Jurkat, Clone E6-1 (cell line): ENCODE data around the gene IQGAP2.
"Not testable (repeated sequence)": the region's sequence is repeated elsewhere in the genome, so short reads cannot be mapped to it uniquely, and the experiment has no call there.

Experiments
- DNase-seq: peaks from one replicate; pipeline ENCODE4 v3.0.0-alpha.2; 2011; ENCODE audit warnings: low read depth, low spot score
- H3K4me3 ChIP-seq: 2 replicates; pipeline ENCODE4 v1.5.1; 2011; ENCODE audit warnings: mild to moderate bottlenecking, low read length, control low read depth, moderate library complexity

Gene IQGAP2

DNA sequence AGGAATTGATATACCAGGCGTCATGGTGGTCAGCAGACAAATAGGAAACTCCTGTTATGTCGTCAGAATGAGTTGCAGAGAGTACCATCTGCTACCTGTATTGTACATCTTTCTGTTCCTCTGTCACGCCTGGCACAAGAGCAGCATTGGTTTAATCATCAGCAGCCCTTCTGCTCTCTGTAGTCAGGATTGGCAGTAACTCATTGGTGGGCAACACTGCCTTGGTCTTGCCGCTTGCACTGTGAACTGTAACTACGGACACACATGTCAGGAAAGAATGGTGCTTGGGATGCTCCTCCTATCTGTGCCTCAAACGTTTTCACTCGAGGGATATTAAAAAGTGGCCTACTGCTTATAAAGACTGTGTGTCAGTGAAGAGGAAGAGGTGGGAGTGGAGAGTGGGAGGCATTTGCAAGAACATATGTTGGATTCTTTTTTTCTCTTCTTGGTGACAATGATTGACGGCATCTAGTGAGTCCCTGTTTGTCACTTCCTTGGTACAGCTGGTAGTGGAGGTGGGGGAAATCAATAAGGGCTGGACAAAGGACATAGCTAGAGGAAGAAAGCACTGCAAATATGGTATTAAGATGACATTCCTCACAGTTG, 143.5 kb downstream of the IQGAP2 start:
- no peak for DNase-seq
- H3K4me3 ChIP-seq, result no peak overlapping the region

- DNase-seq, result peak; percentile 92
- H3K4me3 ChIP-seq, result peak overlapping the region; percentile 9
Observed at GRCh38 chr5:76547242-76547890, 144.3 kb downstream of the IQGAP2 start.

GRCh38 chr5:76547891-76548524, 144.9 kb downstream of the IQGAP2 start:
- peak overlapping the region; percentile 9 for H3K4me3 ChIP-seq
- DNase-seq, result no peak

DNA sequence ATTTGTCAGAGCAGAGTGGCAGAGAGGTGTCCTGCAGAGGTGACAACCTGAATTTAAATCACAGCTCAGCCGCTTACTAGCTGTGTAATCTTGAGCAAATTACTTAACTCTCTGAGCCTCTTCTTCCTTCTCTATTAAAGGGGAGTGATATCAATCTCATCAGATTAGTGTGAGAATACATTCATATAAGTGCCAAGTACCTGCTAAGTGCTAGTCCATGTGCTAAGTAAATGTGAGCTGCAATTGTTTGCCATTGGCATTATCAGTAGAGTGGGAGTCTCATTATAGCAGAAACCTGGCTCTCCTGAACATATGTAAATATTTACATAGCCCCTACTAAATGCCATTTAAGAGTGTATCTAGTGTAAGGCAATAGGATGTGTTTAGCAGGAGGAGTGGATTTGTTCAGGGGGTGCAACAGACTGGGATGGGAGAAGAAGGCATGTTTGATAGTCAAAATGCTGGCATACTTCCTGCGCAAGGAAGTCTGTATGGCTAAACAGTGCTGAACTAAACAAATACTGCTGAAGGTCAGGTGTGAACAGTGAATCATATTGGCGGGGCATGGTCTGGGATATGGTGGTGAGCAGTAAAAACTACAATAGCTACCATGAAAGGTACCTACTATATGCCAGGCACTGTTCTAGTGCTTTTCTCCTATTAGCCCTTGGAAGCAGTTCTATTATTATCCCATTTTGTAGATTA, 145.6 kb downstream of the IQGAP2 start:
- DNase-seq, result no peak
- no peak overlapping the region for H3K4me3 ChIP-seq

- H3K4me3 ChIP-seq, DNase-seq: not testable (repeated sequence)
Observed at GRCh38 chr5:76550881-76551280, 147.8 kb downstream of the IQGAP2 start.

DNA sequence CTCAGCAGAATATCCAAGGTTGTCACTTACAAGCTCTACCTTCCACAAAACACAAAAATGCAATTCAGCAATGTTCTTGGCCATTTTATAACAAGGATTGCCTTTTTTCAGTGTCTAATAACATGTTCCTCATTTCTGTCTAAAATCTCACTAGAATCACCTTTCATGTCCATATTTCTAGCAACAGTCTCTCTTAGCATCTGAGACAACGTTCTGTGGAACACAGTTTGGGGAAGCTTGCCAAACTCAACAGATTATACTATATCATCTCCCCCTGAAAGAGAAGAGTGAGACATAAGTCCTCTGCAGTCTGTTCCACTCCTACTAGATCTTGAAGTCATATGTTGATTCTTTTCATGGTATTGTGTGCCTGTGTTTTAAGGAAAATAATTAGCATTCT, 149.5 kb downstream of the IQGAP2 start:
- DNase-seq, result no peak
- H3K4me3 ChIP-seq, result no peak overlapping the region

GRCh38 chr5:76553251-76553650, 150.2 kb downstream of the IQGAP2 start:
- no peak overlapping the region for H3K4me3 ChIP-seq
- DNase-seq, result no peak

DNA sequence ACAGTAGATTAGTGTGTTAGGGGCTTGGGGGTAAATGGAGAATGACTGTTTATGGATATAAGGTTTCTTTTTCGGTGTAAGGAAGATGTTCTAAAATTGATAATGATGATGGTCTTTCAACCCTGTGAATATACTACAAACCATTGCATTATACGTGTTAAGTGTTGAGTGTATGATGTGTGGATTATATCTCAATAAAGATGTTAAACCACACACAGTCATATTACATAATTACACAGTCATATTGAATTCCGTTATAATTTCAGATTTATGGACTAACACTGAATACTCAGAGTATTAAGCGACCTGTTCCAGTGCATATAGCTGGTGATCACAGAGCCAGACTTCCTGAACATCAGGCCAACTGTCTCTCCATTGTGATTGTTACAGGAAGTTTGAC, 152.0 kb downstream of the IQGAP2 start:
- DNase-seq, result no peak
- H3K4me3 ChIP-seq, result no peak overlapping the region

DNA sequence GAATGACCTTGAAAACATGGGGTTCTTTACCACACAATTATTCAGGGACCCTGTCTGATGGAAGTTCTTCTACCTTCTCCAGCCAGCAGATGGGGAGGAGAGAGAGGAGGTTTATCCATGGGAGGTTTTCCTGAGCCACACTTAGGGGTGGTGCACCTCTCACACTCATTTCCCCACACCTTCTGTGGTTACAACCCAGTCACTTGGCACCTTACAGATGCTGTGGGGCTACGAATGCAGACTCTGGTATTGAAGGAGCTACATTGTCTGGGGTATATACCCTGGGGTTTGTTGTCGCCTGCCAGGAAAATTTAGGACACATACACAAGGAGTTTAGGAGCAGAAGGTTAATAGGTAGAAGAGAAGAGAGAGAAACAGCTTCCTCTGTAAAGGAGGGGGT, 152.6 kb downstream of the IQGAP2 start:
- no peak for DNase-seq
- no peak overlapping the region for H3K4me3 ChIP-seq

- H3K4me3 ChIP-seq, result no peak overlapping the region
- no peak for DNase-seq
Observed at GRCh38 chr5:76556511-76557221, 153.6 kb downstream of the IQGAP2 start.

DNA sequence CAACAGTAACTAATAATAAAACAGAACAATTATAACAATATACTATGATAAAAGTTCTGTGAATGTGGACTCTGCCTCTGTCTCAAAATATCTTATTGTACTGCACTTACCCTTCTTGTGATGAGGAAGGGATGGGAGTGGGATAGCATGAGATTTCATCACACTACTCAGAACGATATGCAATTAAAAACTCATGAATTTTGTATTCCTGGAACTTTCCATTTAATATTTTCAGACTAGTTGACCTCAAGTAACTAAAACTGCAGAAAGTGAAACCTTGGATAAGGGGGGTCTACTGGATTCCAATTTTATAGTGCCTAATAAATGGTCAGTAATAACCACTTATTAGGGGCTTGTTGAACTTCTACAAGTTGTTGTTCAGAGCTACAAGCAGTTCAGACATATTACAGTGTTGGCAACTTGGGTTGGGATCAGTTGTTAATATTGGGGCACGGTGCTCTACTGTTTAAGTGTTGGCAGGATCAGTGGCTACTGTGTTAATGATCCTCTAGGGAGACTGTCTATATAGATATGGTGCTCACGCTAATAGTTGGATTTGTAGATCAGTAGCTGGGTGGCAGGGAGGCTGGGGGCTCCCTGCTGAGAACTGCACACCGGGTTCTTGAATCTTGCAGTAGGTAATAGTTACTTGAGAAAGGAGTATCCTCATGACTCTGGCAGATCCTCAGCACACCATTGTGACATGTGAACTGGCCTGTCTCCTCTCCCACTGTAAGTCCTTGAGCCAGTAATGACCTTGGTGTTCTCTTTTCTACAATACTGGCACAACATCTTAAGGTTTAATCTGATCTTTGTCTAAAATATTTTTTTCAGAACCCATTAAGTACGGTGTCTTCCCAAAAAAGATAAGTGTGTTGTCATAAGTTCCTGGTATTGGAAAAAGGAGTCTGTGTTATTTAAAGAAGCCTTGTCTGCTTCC, 158.1 kb downstream of the IQGAP2 start:
- no peak for DNase-seq
- no peak overlapping the region for H3K4me3 ChIP-seq

GRCh38 chr5:76561959-76562358, 158.9 kb downstream of the IQGAP2 start:
- H3K4me3 ChIP-seq, result no peak overlapping the region
- DNase-seq, result no peak

GRCh38 chr5:76565009-76565408, 161.9 kb downstream of the IQGAP2 start:
- H3K4me3 ChIP-seq, result no peak overlapping the region
- DNase-seq, result no peak

GRCh38 chr5:76570153-76570552, 167.1 kb downstream of the IQGAP2 start:
- H3K4me3 ChIP-seq, result no peak overlapping the region
- DNase-seq, result no peak

DNA sequence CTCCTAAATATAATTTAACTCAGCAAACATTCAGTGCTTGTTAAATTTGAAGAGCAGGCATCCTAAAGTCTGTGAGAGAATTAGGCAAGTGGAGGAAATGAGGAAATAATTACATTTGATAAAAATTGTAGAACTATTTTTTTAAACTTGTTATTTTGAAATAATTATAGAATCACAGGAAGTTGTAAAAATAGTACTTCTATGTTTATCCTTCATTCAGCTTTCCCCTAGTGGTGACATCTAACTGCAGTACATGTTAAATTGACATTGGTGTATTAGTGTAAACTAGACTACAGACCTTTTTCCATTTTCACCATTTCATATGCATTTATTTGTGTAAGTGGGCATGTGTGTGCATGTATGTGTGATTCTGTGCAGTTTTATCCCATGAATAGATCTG, 168.5 kb downstream of the IQGAP2 start:
- H3K4me3 ChIP-seq, result no peak overlapping the region
- no peak for DNase-seq

DNA sequence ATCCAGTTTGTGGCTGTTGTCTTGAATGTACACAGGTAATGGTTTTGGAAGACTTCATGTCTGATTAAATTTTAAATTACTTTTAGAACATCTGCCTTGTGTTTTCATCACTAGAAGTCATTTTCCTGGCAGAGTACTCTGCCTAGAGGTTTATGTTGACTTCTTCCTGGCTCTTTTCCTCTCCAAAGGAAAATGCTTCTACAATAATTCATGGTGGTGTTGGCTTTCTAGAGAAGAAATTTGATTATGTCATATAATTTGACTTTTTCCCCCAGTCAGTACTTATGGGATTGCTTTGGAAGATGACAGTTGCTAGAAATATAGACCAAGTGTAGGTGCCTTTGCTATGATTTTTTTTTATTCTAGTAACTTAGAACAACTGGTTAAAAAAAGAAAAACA, 173.4 kb downstream of the IQGAP2 start:
- DNase-seq, result no peak
- no peak overlapping the region for H3K4me3 ChIP-seq

DNA sequence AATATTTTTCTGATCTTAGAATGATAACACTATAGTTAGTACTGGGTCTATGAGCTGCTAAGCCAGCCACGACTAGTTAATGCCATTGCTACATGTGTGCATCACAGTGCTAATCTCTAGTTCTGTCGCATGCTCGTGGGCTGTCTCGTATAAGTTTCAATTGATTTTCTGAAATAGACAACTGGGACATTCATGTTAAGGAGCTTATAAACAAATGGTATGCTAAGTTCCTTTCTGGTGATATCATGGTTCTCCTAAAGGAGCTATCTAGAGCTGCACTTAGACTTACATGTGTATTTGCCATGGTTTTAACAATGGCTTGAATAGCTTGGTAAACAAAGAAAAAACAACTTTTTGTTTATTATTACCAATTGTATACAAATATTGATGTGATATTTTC, 173.9 kb downstream of the IQGAP2 start:
- H3K4me3 ChIP-seq, result no peak overlapping the region
- DNase-seq, result no peak

DNA sequence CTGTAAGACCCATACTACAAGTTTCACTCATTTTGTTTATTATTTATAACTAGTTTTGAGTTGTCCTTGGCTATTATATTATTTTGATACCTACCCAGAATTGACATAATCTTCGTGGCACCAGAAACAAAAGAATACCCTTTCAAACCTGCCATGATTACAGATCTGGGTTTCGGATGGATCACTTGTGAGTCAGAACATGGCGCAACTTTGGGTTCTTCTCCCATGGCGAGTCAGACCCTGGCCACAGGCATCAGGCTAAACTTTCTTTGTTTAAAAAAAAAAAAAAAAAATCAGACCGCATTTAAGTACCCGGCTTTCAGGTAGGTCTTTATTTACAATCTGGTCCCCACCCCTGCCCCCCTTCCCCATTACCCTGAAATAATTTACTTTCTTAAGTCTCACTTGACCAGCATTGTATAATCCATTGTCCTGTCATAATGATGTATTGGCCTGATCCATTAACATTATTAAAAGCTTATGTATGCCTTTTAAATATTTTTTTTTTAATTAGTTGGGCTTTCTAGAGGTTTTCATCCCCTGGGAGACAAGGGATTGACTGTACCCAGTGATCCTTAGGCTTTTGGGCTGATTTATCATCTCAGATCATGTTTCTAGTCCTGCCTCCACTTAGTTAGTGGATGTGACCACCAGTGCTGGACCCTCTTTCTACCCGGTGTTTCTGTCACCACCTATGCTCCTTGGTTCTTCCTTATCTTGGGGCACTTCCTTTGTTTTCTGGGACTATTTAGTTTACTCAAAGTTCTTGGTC, 176.3 kb downstream of the IQGAP2 start:
- no peak overlapping the region for H3K4me3 ChIP-seq
- no peak for DNase-seq
